Natural killer cell (primary cell): Measurements from ENCODE around the gene INPP5D. TPM values are rescaled to one million over a fixed set of nuclear protein-coding genes. Genes with fewer than 3 reads are reported as not detected.

Source experiments
- ATAC-seq, 3 donors: fragments of 150-1000 bp in 2 of 3; fragments of 200-7000 bp in 1 of 3; cut with Tn5 transposase; 1 replicate in 1 of 3; 2 replicates in 2 of 3; pipeline ENCODE4 v1.10.0; 2021; ENCODE audit warnings: mild to moderate bottlenecking in 2 of 3, moderate library complexity in 2 of 3
- DNase-seq, 2 donors: peaks; one replicate each; pipeline versions ENCODE4 v3.0.0 to v3.0.0-alpha.2; 2013 to 2021; ENCODE audit warnings: mixed read lengths in 1 of 2
- H3K27ac ChIP-seq: one replicate; pipeline ENCODE4 v1.5.1; 2013; ENCODE audit warnings: mild to moderate bottlenecking, low read length
- H3K27me3 ChIP-seq: one replicate; pipeline ENCODE4 v1.6.1; 2013; ENCODE audit warnings: low read length; ENCODE audit not compliant: control insufficient read depth, insufficient read depth
- H3K36me3 ChIP-seq: one replicate; pipeline ENCODE4 v1.6.1; 2013; ENCODE audit warnings: low read length; ENCODE audit not compliant: control insufficient read depth, insufficient read depth
- H3K4me1 ChIP-seq: one replicate; pipeline ENCODE4 v1.6.1; 2013; ENCODE audit warnings: low read length; ENCODE audit not compliant: control insufficient read depth, insufficient read depth
- H3K4me3 ChIP-seq: one replicate; pipeline ENCODE4 v1.5.1; 2013; ENCODE audit warnings: low read length
- H3K9me3 ChIP-seq: one replicate; pipeline ENCODE4 v1.6.1; 2013; ENCODE audit warnings: low read length; ENCODE audit not compliant: control insufficient read depth, insufficient read depth
- H3K27ac Mint-ChIP-seq, 2 donors: one replicate each; pipeline ENCODE4 v1.8.0; 2022; ENCODE audit warnings: mild to moderate bottlenecking in 2 of 2, mixed read lengths in 2 of 2, moderate library complexity in 1 of 2
- H3K27me3 Mint-ChIP-seq, 2 donors: one replicate each; pipeline ENCODE4 v1.8.0; 2022; ENCODE audit warnings: low read depth in 2 of 2, mixed read lengths in 2 of 2
- H3K36me3 Mint-ChIP-seq: one replicate; pipeline ENCODE4 v1.8.0; 2022; ENCODE audit warnings: mixed read lengths
- H3K4me1 Mint-ChIP-seq, 2 donors: one replicate each; pipeline ENCODE4 v1.8.0; 2022; ENCODE audit warnings: mixed read lengths in 2 of 2
- H3K4me3 Mint-ChIP-seq: one replicate; pipeline ENCODE4 v1.8.0; 2022; ENCODE audit warnings: mild to moderate bottlenecking, moderate library complexity, mixed read lengths
- H3K9me3 Mint-ChIP-seq, 2 donors: one replicate each; pipeline ENCODE4 v1.8.0; 2022; ENCODE audit warnings: mixed read lengths in 2 of 2
- WGBS: methylation state at CpG from one replicate; pipeline ENCODE4 v1.1.7; 2013; ENCODE audit warnings: missing lambda C conversion rate; ENCODE audit not compliant: insufficient coverage; 5-methylcytosine and 5-hydroxymethylcytosine counted together
- intact Hi-C: fragments of 100-400 bp; cut with micrococcal nuclease; formaldehyde crosslinking; loops from one replicate; pipeline ENCODE4 v1.14.2; 2022
- total RNA-seq, 4 donors: library from RNA; stranded (reverse); fragments of 120-200 nt in 1 of 4; gene quantifications; one replicate each; pipeline versions ENCODE4 v1.2.3 to v1.2.4, GENCODE V29; 2013 to 2022
- TF ChIP-seq, protein P1 (sequence below): fragments of 200-600 bp; IDR thresholded peaks from one replicate; pipeline ENCODE4 v1.8.0; 2022; ENCODE audit warnings: antibody characterized with exemption

The INPP5D gene
- total RNA-seq, 3 donors from 2014 or later (not counting 1 experiment from before 2014, with no cell fraction given), result 385 to 498 (median 497) TPM

DNA sequence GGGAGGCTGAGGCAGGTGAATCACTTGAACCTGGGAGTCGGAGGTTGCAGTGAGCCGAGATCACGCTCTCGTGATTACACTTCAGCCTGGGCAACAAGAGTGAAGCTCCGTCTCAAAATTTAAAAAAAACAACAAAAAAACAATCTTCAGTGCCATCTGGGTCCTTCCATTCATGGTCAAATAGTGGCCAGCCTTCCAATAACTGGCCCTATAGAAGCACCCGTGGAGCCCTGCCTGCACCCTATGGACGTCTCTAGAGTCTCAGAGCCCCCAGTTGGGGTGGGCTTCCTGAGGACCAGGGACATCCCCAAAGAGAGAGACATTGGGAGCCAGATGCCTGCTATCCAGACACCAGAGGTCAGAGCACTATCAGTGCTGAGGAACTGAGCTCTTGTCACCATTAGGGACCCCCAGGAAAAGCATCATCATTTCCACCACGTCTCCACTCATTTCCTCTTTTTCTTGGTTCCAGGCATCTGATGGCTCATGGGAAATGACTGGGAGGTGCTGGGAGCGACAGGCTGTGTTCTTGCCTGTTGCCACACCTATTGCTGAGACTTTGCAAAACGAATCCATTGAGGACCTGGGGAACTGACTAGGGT is 18.3 kb upstream of the INPP5D start:
- WGBS, result 82% methylated on average over 10 of the region's 10 CpGs
- ATAC-seq, result no peak
- H3K36me3 Mint-ChIP-seq, result no peaks in the 10 kb centered on the region

DNA sequence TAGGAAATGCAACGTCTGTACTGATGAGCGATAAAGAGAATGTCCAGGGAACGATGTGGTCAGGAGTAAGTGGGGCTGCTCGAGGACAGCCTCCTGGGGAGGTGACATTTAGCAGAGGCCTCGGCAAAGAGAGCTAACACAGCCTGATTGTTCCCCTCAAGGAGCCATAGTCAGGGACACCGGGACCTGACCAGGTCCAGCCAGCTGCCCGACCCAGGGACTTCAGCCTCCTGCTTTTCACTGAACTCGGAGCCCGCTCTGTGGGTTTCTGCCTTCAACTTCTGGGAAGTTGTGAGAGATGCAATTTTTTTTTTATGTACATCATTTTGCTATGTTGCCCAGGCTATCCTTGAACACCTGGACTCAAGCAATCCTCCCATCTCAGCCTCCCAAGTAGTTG is 17.6 kb upstream of the INPP5D start:
- TF ChIP-seq, protein P1, sequence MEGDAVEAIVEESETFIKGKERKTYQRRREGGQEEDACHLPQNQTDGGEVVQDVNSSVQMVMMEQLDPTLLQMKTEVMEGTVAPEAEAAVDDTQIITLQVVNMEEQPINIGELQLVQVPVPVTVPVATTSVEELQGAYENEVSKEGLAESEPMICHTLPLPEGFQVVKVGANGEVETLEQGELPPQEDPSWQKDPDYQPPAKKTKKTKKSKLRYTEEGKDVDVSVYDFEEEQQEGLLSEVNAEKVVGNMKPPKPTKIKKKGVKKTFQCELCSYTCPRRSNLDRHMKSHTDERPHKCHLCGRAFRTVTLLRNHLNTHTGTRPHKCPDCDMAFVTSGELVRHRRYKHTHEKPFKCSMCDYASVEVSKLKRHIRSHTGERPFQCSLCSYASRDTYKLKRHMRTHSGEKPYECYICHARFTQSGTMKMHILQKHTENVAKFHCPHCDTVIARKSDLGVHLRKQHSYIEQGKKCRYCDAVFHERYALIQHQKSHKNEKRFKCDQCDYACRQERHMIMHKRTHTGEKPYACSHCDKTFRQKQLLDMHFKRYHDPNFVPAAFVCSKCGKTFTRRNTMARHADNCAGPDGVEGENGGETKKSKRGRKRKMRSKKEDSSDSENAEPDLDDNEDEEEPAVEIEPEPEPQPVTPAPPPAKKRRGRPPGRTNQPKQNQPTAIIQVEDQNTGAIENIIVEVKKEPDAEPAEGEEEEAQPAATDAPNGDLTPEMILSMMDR, result no peak
- Mint-ChIP-seq H3K36me3 (no peaks in the 10 kb centered on the region), H3K9me3 (no peaks in the 10 kb centered on the region), H3K4me3 (no peak overlapping the region), H3K4me1 (no peaks in the 10 kb centered on the region), H3K27ac (no peak overlapping the region), H3K27me3 (no peaks in the 10 kb centered on the region)
- DNase-seq (no peak), ATAC-seq (no peak)
- H3K27ac ChIP-seq, result no peak overlapping the region
- no peaks in the 10 kb centered on the region for H3K9me3 ChIP-seq
- WGBS, result 92% methylated on average over 9 of the region's 9 CpGs
- H3K27me3 ChIP-seq, result no peaks in the 10 kb centered on the region
- no peaks in the 10 kb centered on the region for H3K36me3 ChIP-seq
- no peaks in the 10 kb centered on the region for H3K4me1 ChIP-seq
- H3K4me3 ChIP-seq, result no peak overlapping the region
- intact Hi-C loops, result no loop called here

More for the DNA sequence above, 18.3 kb upstream of the INPP5D start:
- no peaks in the 10 kb centered on the region for H3K9me3 Mint-ChIP-seq
- Histone ChIP-seq H3K9me3 (no peaks in the 10 kb centered on the region), H3K27me3 (no peaks in the 10 kb centered on the region), H3K4me3 (no peak overlapping the region), H3K36me3 (no peaks in the 10 kb centered on the region), H3K4me1 (no peaks in the 10 kb centered on the region), H3K27ac (no peak overlapping the region)
- no peak overlapping the region for H3K4me3 Mint-ChIP-seq
- intact Hi-C loops, result no loop called here
- no peaks in the 10 kb centered on the region for H3K27me3 Mint-ChIP-seq
- no peak for DNase-seq
- no peaks in the 10 kb centered on the region for H3K4me1 Mint-ChIP-seq
- TF ChIP-seq, protein P1, result no peak
- H3K27ac Mint-ChIP-seq, result no peak overlapping the region

DNA sequence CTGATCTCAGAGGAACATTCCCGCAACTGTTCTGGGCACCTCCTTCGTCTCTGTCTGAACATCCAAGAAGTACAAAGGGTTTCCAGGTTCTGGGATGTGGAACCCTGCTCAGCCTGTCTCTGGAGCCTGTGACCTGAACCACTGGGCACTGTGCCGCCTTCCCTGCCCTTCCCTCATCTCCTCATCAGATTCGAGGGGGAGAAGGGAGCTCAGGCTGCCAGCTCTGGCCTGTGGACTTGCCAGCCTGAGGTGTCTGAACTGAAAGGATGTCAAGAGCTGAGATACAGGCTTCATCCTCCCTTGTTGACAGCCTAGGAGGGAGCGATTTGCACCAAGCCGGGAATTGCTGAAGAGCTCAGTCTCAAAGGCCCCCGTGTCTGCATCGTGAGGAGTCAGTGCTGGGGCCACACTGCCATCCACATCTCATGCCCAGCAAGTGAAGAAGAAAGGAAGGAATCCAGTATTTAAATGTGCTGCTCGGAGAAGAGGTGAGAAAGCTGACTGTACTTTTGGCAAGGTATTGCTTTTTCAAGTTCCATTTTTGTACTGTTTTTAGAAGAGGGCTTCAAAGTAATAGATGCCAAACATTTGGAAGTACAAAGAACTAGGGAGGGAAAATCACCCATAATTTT is 15.1 kb upstream of the INPP5D start:
- Mint-ChIP-seq H3K4me3 (no peak overlapping the region), H3K4me1 (peaks cover 15 to 21% of the 10 kb centered on the region in 2 donors), H3K27ac (no peak overlapping the region), H3K9me3 (no peaks in the 10 kb centered on the region), H3K27me3 (no peaks in the 10 kb centered on the region), H3K36me3 (no peaks in the 10 kb centered on the region)
- no peak overlapping the region for H3K4me3 ChIP-seq
- H3K4me1 ChIP-seq, result peaks cover 14% of the 10 kb centered on the region
- DNase-seq, result no peak
- WGBS, result 88% methylated on average over 9 of the region's 9 CpGs
- H3K27ac ChIP-seq, result no peak overlapping the region
- no peaks in the 10 kb centered on the region for H3K27me3 ChIP-seq
- no peaks in the 10 kb centered on the region for H3K9me3 ChIP-seq
- ATAC-seq, result no peak
- intact Hi-C loops, result no loop called here
- H3K36me3 ChIP-seq, result no peaks in the 10 kb centered on the region
- TF ChIP-seq, protein P1, result no peak
